SK-N-SH (cell line): ENCODE data around the gene BCAR3.

ENCODE experiments used
- GABPA ChIP-seq: IDR thresholded peaks from 2 replicates; pipeline ENCODE4 v1.4.0; 2012; ENCODE audit warnings: low read depth, mild to moderate bottlenecking
- NFIC ChIP-seq: IDR thresholded peaks from 2 replicates; pipeline ENCODE4 v1.4.0; 2012; ENCODE audit warnings: borderline replicate concordance
- RCOR1 ChIP-seq: fragments of 150-350 bp; IDR thresholded peaks from 2 replicates; pipeline ENCODE4 v1.6.1; 2017; ENCODE audit warnings: antibody characterized with exemption, low read length
- TAF1 ChIP-seq: IDR thresholded peaks from 2 replicates; pipeline ENCODE4 v1.6.1; 2012; ENCODE audit warnings: low read depth, mild to moderate bottlenecking, low read length, moderate library complexity, borderline replicate concordance
- YY1 ChIP-seq: IDR thresholded peaks from 2 replicates; pipeline ENCODE4 v1.4.0; 2012; ENCODE audit warnings: low read depth, mild to moderate bottlenecking
- TF ChIP-seq, protein P1 (sequence below): fragments of 200-600 bp; sonication (generic); IDR thresholded peaks from 2 replicates; pipeline ENCODE4 v1.6.1; 2017; ENCODE audit warnings: antibody characterized with exemption, mild to moderate bottlenecking, moderate library complexity
- TF ChIP-seq, protein P2 (sequence below): fragments of 150-350 bp; IDR thresholded peaks from 2 replicates; pipeline ENCODE4 v1.6.1; 2017; ENCODE audit warnings: antibody characterized with exemption, low read length, low read depth, borderline replicate concordance
- TF ChIP-seq, protein P3 (sequence below): IDR thresholded peaks from 2 replicates; pipeline ENCODE4 v1.4.0; 2012; ENCODE audit warnings: low read depth

DNA sequence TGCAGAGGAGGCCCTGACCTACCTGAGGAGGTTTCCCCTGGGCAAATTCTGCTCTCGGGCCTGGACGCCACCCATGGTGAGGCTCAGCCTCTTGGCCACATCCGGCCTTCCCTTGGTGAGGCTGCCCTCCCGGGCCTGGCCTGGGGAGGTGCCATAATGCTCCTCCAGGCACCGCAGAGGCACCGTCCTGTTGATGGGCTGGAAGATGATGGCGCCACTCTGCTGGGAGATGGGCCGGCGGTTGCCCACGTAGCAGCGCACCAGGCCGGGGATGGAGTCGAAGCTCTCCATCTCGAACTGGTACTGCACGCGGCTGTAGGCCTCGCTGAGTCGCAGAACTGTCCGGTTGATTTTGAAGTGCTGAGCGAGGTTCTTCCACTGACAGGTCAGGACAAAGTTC, 92.7 kb downstream of the BCAR3 start:
- TF ChIP-seq, protein P1, sequence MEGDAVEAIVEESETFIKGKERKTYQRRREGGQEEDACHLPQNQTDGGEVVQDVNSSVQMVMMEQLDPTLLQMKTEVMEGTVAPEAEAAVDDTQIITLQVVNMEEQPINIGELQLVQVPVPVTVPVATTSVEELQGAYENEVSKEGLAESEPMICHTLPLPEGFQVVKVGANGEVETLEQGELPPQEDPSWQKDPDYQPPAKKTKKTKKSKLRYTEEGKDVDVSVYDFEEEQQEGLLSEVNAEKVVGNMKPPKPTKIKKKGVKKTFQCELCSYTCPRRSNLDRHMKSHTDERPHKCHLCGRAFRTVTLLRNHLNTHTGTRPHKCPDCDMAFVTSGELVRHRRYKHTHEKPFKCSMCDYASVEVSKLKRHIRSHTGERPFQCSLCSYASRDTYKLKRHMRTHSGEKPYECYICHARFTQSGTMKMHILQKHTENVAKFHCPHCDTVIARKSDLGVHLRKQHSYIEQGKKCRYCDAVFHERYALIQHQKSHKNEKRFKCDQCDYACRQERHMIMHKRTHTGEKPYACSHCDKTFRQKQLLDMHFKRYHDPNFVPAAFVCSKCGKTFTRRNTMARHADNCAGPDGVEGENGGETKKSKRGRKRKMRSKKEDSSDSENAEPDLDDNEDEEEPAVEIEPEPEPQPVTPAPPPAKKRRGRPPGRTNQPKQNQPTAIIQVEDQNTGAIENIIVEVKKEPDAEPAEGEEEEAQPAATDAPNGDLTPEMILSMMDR, result no peak
- TF ChIP-seq GABPA (no peak), NFIC (no peak), TAF1 (no peak), RCOR1 (no peak), YY1 (no peak)
- TF ChIP-seq, protein P2, sequence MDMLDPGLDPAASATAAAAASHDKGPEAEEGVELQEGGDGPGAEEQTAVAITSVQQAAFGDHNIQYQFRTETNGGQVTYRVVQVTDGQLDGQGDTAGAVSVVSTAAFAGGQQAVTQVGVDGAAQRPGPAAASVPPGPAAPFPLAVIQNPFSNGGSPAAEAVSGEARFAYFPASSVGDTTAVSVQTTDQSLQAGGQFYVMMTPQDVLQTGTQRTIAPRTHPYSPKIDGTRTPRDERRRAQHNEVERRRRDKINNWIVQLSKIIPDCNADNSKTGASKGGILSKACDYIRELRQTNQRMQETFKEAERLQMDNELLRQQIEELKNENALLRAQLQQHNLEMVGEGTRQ, result no peak
- TF ChIP-seq, protein P3, sequence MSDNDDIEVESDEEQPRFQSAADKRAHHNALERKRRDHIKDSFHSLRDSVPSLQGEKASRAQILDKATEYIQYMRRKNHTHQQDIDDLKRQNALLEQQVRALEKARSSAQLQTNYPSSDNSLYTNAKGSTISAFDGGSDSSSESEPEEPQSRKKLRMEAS, result no peak
